DND-41 (cell line): ENCODE results near the gene SLAIN2.

ENCODE experiments used
- ATAC-seq: fragments of 200-7000 bp; cut with Tn5 transposase; 3 replicates; pipeline ENCODE4 v1.9.1; 2021; ENCODE audit warnings: low read depth; ENCODE audit not compliant: insufficient read depth
- DNase-seq: peaks from one replicate; pipeline ENCODE4 v3.0.0-alpha.2; 2020
- H2AFZ ChIP-seq: 2 replicates; pipeline ENCODE4 v1.6.0; 2012; ENCODE audit warnings: low read depth, low read length
- H3K27ac ChIP-seq: 2 replicates; pipeline ENCODE4 v1.5.1; 2012; ENCODE audit warnings: low read length, inconsistent platforms
- H3K27me3 ChIP-seq: fragments of 200-600 bp; sonication (generic); 2 replicates; pipeline ENCODE4 v1.6.0; 2012; ENCODE audit warnings: low read length, mild to moderate bottlenecking, inconsistent platforms; ENCODE audit not compliant: insufficient read depth, poor library complexity
- H3K36me3 ChIP-seq: 2 replicates; pipeline ENCODE4 v1.5.1; 2012; ENCODE audit warnings: low read length, inconsistent platforms; ENCODE audit not compliant: insufficient read depth
- H3K4me1 ChIP-seq: 2 replicates; pipeline ENCODE4 v1.5.1; 2012; ENCODE audit warnings: mild to moderate bottlenecking, low read length; ENCODE audit not compliant: insufficient read depth
- H3K4me2 ChIP-seq: 2 replicates; pipeline ENCODE4 v1.6.0; 2012; ENCODE audit warnings: mild to moderate bottlenecking, moderate library complexity, low read length, inconsistent platforms; ENCODE audit not compliant: insufficient read depth
- H3K4me3 ChIP-seq, 2 experiments: fragments of 200-600 bp in 1 of 2; shearing (Covaris generic) in 1 of 2; 2 replicates each; pipeline ENCODE4 v1.5.1; 2012 to 2016; ENCODE audit warnings: inconsistent platforms in 2 of 2, low read length in 2 of 2, mild to moderate bottlenecking in 2 of 2, low read depth in 1 of 2, moderate library complexity in 1 of 2
- H3K79me2 ChIP-seq: 2 replicates; pipeline ENCODE4 v1.6.0; 2012; ENCODE audit warnings: low read length, inconsistent platforms; ENCODE audit not compliant: insufficient read depth
- H3K9ac ChIP-seq: 2 replicates; pipeline ENCODE4 v1.6.0; 2012; ENCODE audit warnings: low read depth, mild to moderate bottlenecking, inconsistent platforms, low read length, moderate library complexity
- H3K9me3 ChIP-seq: 2 replicates; pipeline ENCODE4 v1.5.1; 2012; ENCODE audit warnings: low read length, moderate library complexity, mild to moderate bottlenecking, inconsistent platforms; ENCODE audit not compliant: insufficient read depth, severe bottlenecking
- H4K20me1 ChIP-seq: 2 replicates; pipeline ENCODE4 v1.6.0; 2012; ENCODE audit warnings: low read length; ENCODE audit not compliant: insufficient read depth
- EZH2 ChIP-seq: IDR thresholded peaks from 3 replicates; pipeline ENCODE4 v1.6.1; 2012; ENCODE audit warnings: borderline replicate concordance, low read depth, mild to moderate bottlenecking, moderate library complexity, low read length, inconsistent platforms; ENCODE audit not compliant: severe bottlenecking
- TF ChIP-seq, protein P1 (sequence below): IDR thresholded peaks from 2 replicates; pipeline ENCODE4 v1.5.1; 2012; ENCODE audit warnings: borderline replicate concordance, low read length, moderate library complexity, mild to moderate bottlenecking; ENCODE audit not compliant: poor library complexity, severe bottlenecking; ENCODE audit errors: extremely low read depth

Gene SLAIN2

DNA sequence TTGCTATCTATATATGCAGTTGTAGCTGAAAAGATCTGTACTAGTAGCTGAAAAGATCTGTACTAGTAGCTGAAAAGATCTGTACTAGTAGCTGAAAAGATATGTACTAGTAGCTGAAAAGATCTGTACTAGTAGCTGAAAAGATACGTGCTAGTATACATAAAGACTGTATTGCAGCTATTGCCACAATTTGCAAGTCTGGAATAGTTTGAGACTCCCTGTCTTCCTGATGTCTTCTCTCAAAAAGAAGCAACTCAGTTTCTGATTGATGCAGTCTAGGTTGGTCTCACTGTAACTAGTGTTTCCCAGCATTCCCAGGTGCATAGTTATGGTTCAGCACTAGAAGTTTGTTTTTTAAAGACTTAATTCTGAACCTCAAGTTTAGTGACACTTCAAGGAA, 15.0 kb downstream of the SLAIN2 start:
- Histone ChIP-seq H3K27me3 (no peaks in the 10 kb centered on the region), H3K4me1 (no peaks in the 10 kb centered on the region), H3K9ac (no peak overlapping the region), H3K4me2 (no peak overlapping the region), H3K27ac (no peak overlapping the region), H3K36me3 (no peaks in the 10 kb centered on the region; the same call in 1 of the 2 replicates), H3K9me3 (no peaks in the 10 kb centered on the region), H3K79me2 (peaks cover 78% of the 10 kb centered on the region), H2AFZ (no peak overlapping the region), H3K4me3 (no peak overlapping the region), H4K20me1 (peaks cover 6% of the 10 kb centered on the region; the same call in 1 of the 2 replicates)
- DNase-seq: no peak
- no peak for ATAC-seq
- TF ChIP-seq, protein P1, sequence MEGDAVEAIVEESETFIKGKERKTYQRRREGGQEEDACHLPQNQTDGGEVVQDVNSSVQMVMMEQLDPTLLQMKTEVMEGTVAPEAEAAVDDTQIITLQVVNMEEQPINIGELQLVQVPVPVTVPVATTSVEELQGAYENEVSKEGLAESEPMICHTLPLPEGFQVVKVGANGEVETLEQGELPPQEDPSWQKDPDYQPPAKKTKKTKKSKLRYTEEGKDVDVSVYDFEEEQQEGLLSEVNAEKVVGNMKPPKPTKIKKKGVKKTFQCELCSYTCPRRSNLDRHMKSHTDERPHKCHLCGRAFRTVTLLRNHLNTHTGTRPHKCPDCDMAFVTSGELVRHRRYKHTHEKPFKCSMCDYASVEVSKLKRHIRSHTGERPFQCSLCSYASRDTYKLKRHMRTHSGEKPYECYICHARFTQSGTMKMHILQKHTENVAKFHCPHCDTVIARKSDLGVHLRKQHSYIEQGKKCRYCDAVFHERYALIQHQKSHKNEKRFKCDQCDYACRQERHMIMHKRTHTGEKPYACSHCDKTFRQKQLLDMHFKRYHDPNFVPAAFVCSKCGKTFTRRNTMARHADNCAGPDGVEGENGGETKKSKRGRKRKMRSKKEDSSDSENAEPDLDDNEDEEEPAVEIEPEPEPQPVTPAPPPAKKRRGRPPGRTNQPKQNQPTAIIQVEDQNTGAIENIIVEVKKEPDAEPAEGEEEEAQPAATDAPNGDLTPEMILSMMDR: no peak
- TF ChIP-seq EZH2: no peak

DNA sequence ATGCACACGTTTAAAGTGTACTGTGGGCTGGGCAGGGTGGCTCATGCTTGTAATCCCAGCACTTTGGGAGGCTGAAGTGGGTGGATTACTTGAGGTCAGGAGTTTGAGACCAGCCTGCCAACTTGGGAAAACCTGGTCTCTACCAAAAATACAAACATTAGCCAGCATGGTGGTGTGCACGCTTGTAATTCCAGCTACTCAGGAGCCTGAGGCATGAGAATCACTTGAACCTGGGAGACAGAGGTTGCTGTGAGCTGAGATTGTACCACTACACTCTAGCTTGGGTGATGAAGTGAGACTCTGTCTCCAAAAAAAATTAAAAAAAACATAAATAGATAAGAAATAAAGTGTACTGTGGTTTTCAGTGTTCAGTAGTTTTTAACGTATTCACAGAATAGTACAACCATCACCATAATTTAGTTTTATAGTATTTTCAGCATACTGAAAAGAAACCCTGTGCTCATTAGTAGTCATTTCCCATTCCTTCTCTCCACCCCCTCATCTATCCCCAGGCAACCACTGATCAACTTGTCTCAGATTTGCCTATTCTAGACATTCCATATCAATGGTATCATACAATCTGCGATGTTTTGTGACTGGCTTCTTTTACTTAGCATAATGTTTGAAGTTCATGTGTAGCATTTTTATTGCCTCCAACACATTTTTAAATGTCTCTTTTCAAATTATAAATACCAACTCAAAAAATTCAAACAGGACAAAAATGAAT, 19.1 kb downstream of the SLAIN2 start:
- Histone ChIP-seq H2AFZ (no peak overlapping the region), H3K79me2 (peaks cover 51% of the 10 kb centered on the region), H3K4me2 (no peak overlapping the region), H3K36me3 (no peaks in the 10 kb centered on the region; the same call in 1 of the 2 replicates), H3K27me3 (no peaks in the 10 kb centered on the region), H4K20me1 (peaks cover 4% of the 10 kb centered on the region; the same call in 1 of the 2 replicates), H3K4me3 (no peak overlapping the region), H3K4me1 (no peaks in the 10 kb centered on the region), H3K9me3 (no peaks in the 10 kb centered on the region), H3K27ac (no peak overlapping the region), H3K9ac (no peak overlapping the region)
- DNase-seq (no peak), ATAC-seq (no peak)
- TF ChIP-seq, protein P1: no peak
- no peak for TF ChIP-seq EZH2

DNA sequence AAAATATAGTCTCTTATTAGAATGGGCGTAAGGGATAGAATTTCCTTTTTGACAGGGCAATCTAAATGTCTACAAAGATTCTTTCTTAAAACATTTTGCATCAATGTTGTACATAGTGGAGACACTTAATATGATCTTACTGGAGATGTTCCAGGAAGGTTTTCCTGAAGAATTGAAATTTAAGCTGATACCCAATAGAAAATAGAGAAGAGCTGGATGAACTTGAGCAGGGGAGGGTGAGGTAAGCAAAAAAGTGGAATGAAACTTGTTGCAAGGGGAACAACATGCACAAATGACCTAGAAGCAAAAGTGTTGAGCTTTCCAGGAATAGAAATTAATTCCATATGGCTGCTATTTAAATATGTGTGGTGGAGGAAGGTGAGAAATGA, 19.7 kb downstream of the SLAIN2 start:
- DNase-seq (no peak), ATAC-seq (no peak)
- Histone ChIP-seq H3K36me3 (no peaks in the 10 kb centered on the region; the same call in 1 of the 2 replicates), H3K27me3 (no peaks in the 10 kb centered on the region), H3K4me1 (no peaks in the 10 kb centered on the region), H3K9me3 (no peaks in the 10 kb centered on the region), H4K20me1 (peaks cover 4% of the 10 kb centered on the region; the same call in 1 of the 2 replicates), H3K27ac (no peak overlapping the region), H3K4me3 (no peak overlapping the region), H3K9ac (no peak overlapping the region), H3K4me2 (no peak overlapping the region), H2AFZ (no peak overlapping the region), H3K79me2 (peaks cover 50% of the 10 kb centered on the region)
- no peak for TF ChIP-seq EZH2
- TF ChIP-seq, protein P1: no peak
